IMR-90 (cell line): Measurements from ENCODE around the gene SEMA4D. TPM values are rescaled to one million over a fixed set of nuclear protein-coding genes. Genes with fewer than 3 reads are reported as not detected.
A peak's percentile ranks its signal among the peaks of the same experiment; 100 is the strongest.

Experiments
- ATAC-seq: fragments of 200-7000 bp; cut with Tn5 transposase; 2 replicates; pipeline ENCODE4 v1.9.1; 2020; ENCODE audit warnings: low read depth, mild to moderate bottlenecking, moderate library complexity
- BruUV-seq: library from RNA; stranded (reverse); fragments of 400-500 nt; replicated peaks from 2 replicates; lab custom pipeline; 2021; lab: Mats Ljungman, UMichigan
- CTCF ChIA-PET: fragments of 300-600 bp; formaldehyde crosslinking; extraction: SDS; loops from one replicate; lab custom pipeline; 2021; ENCODE audit warnings: antibody characterized with exemption; lab: Yijun Ruan, JAX
- POLR2A ChIA-PET: fragments of 300-600 bp; sonication (Branson Sonifier 250); formaldehyde crosslinking; loops from one replicate; lab custom pipeline; 2022; ENCODE audit warnings: antibody characterized with exemption; ENCODE audit not compliant: unreplicated experiment; lab: Charles Lee
- DNase-seq: peaks from one replicate; pipeline ENCODE4 v3.0.0; 2013
- H2AFZ ChIP-seq: replicated peaks from 2 replicates; pipeline ENCODE3; 2013; ENCODE audit warnings: low read length, mild to moderate bottlenecking; ENCODE audit not compliant: poor library complexity
- H2AK5ac ChIP-seq: 2 replicates; pipeline ENCODE4 v1.6.1; 2013; ENCODE audit warnings: low read depth, low read length, inconsistent platforms
- H2AK9ac ChIP-seq: replicated peaks from 2 replicates; pipeline ENCODE3; 2013; ENCODE audit warnings: mild to moderate bottlenecking, low read depth, low read length, moderate library complexity; ENCODE audit not compliant: poor library complexity
- H2BK120ac ChIP-seq: 2 replicates; pipeline ENCODE4 v1.6.1; 2013; ENCODE audit warnings: low read depth, low read length, inconsistent platforms
- H2BK15ac ChIP-seq: 3 replicates; pipeline ENCODE4 v1.6.1; 2013; ENCODE audit warnings: low read depth, low read length, inconsistent platforms
- H2BK20ac ChIP-seq: 2 replicates; pipeline ENCODE4 v1.6.1; 2013; ENCODE audit warnings: low read depth, mild to moderate bottlenecking, inconsistent platforms, low read length, moderate library complexity
- H2BK5ac ChIP-seq: 2 replicates; pipeline ENCODE4 v1.6.1; 2013; ENCODE audit warnings: mild to moderate bottlenecking, low read depth, low read length, inconsistent platforms; ENCODE audit not compliant: poor library complexity, severe bottlenecking
- H3K14ac ChIP-seq: replicated peaks from 2 replicates; pipeline ENCODE4 v1.6.1; 2013; ENCODE audit warnings: low read depth, low read length, inconsistent platforms
- H3K18ac ChIP-seq: 2 replicates; pipeline ENCODE4 v1.6.1; 2013; ENCODE audit warnings: low read depth, low read length, control low read depth
- H3K23ac ChIP-seq: 2 replicates; pipeline ENCODE4 v1.6.1; 2013; ENCODE audit warnings: low read depth, low read length, inconsistent platforms
- H3K27ac ChIP-seq: 2 replicates; pipeline ENCODE4 v1.5.1; 2013; ENCODE audit warnings: mild to moderate bottlenecking, control low read depth, low read length; ENCODE audit not compliant: insufficient read depth
- H3K27me3 ChIP-seq: 2 replicates; pipeline ENCODE4 v1.6.1; 2013; ENCODE audit warnings: low read length; ENCODE audit not compliant: control insufficient read depth, insufficient read depth
- H3K36me3 ChIP-seq: 2 replicates; pipeline ENCODE4 v1.6.1; 2013; ENCODE audit warnings: low read length, mixed read lengths; ENCODE audit not compliant: control insufficient read depth, insufficient read depth
- H3K4ac ChIP-seq: 2 replicates; pipeline ENCODE4 v1.6.1; 2013; ENCODE audit warnings: low read depth, low read length, inconsistent platforms
- H3K4me1 ChIP-seq: 2 replicates; pipeline ENCODE4 v1.6.1; 2013; ENCODE audit warnings: low read length, mixed read lengths; ENCODE audit not compliant: control insufficient read depth, insufficient read depth
- H3K4me2 ChIP-seq: 2 replicates; pipeline ENCODE4 v1.6.1; 2013; ENCODE audit warnings: low read depth, mild to moderate bottlenecking, control low read depth, low read length, moderate library complexity
- H3K4me3 ChIP-seq: 2 replicates; pipeline ENCODE4 v1.5.1; 2013; ENCODE audit warnings: low read depth, mild to moderate bottlenecking, control low read depth, low read length, moderate library complexity; ENCODE audit not compliant: insufficient read depth
- H3K56ac ChIP-seq: 2 replicates; pipeline ENCODE4 v1.6.1; 2013; ENCODE audit warnings: low read length, inconsistent platforms; ENCODE audit not compliant: insufficient read depth; ENCODE audit errors: extremely low read depth
- H3K79me1 ChIP-seq, 2 experiments: 2 replicates each; pipeline ENCODE4 v1.6.1; 2013; ENCODE audit warnings: low read length in 2 of 2, inconsistent platforms in 1 of 2, low read depth in 1 of 2
- H3K9ac ChIP-seq: 2 replicates; pipeline ENCODE4 v1.6.1; 2013; ENCODE audit warnings: low read depth, low read length, control low read depth
- H3K9me1 ChIP-seq: 2 replicates; pipeline ENCODE4 v1.6.1; 2013; ENCODE audit warnings: low read length, inconsistent platforms; ENCODE audit not compliant: insufficient read depth
- H3K9me3 ChIP-seq: 2 replicates; pipeline ENCODE4 v1.6.1; 2013; ENCODE audit warnings: low read length; ENCODE audit not compliant: control insufficient read depth, insufficient read depth
- H4K20me1 ChIP-seq: 2 replicates; pipeline ENCODE4 v1.6.1; 2013; ENCODE audit warnings: low read length, inconsistent platforms; ENCODE audit not compliant: insufficient read depth
- H4K5ac ChIP-seq: 2 replicates; pipeline ENCODE4 v1.6.1; 2013; ENCODE audit warnings: mild to moderate bottlenecking, low read depth, low read length, control low read depth
- H4K8ac ChIP-seq, 2 experiments: 2 replicates each; pipeline ENCODE4 v1.6.1; 2013; ENCODE audit warnings: low read depth in 2 of 2, low read length in 2 of 2, control low read depth in 1 of 2, inconsistent platforms in 1 of 2
- H4K91ac ChIP-seq: 2 replicates; pipeline ENCODE4 v1.6.1; 2013; ENCODE audit warnings: low read depth, low read length, inconsistent platforms; ENCODE audit not compliant: insufficient read depth
- BHLHE40 ChIP-seq: fragments of 150-350 bp; IDR thresholded peaks from 2 replicates; pipeline ENCODE4 v1.6.1; 2016; ENCODE audit warnings: mild to moderate bottlenecking, low read depth, low read length
- CEBPB ChIP-seq: IDR thresholded peaks from 2 replicates; pipeline ENCODE4 v1.6.1; 2012; ENCODE audit warnings: low read depth, low read length, improper control_type of control experiment
- CTCF ChIP-seq: conservative IDR thresholded peaks from 2 replicates; pipeline ENCODE4 v1.5.1; 2012; ENCODE audit warnings: mild to moderate bottlenecking, low read depth, low read length, improper control_type of control experiment
- NFE2L2 ChIP-seq: fragments of 150-350 bp; IDR thresholded peaks from 2 replicates; pipeline ENCODE4 v1.6.1; 2016; ENCODE audit warnings: low read depth, mild to moderate bottlenecking, low read length
- RCOR1 ChIP-seq: IDR thresholded peaks from 2 replicates; pipeline ENCODE4 v1.6.1; 2012; ENCODE audit warnings: mild to moderate bottlenecking, low read length, improper control_type of control experiment; ENCODE audit not compliant: insufficient replicate concordance
- SMC3 ChIP-seq: fragments of 150-350 bp; IDR thresholded peaks from 2 replicates; pipeline ENCODE4 v1.6.1; 2016; ENCODE audit warnings: low read depth, mild to moderate bottlenecking, antibody characterized with exemption, low read length, moderate library complexity
- USF2 ChIP-seq: fragments of 150-350 bp; IDR thresholded peaks from 2 replicates; pipeline ENCODE4 v1.6.1; 2017; ENCODE audit warnings: mild to moderate bottlenecking, antibody characterized with exemption, low read length, low read depth
- WGBS, 2 experiments: methylation state at CpG; one replicate each; pipeline versions ENCODE4 v1.1.5 to v1.1.7; 2013; ENCODE audit warnings: missing lambda C conversion rate in 2 of 2; ENCODE audit not compliant: insufficient read length in 1 of 2; ENCODE audit errors: extremely low coverage in 2 of 2; 5-methylcytosine and 5-hydroxymethylcytosine counted together
- dilution Hi-C: fragments of 300-500 bp; cut with HindIII; formaldehyde crosslinking; loops from one replicate; pipeline ENCODE4 v1.14.3; 2018; ENCODE audit warnings: low sequenced_read_pairs; ENCODE audit not compliant: unreplicated experiment
- in situ Hi-C: fragments of 300-500 bp; cut with MboI; formaldehyde crosslinking; loops from 3 replicates; pipeline ENCODE4 v1.14.3; 2019; ENCODE audit warnings: low sequenced_read_pairs, inconsistent platforms, mixed read lengths
- intact Hi-C: fragments of 100-400 bp; cut with micrococcal nuclease; formaldehyde crosslinking; loops from 2 replicates; pipeline ENCODE4 v1.10.0; 2022
- polyA plus RNA-seq, 3 experiments: library from polyadenylated mRNA; depleted of rRNA; stranded (reverse); fragments of >200 nt; gene quantifications; 2 replicates each; pipeline ENCODE4 v1.2.3, GENCODE V29; 2012; ENCODE audit warnings: low replicate concordance in 1 of 3
- total RNA-seq: library from RNA; depleted of rRNA; stranded (reverse); fragments of >200 nt; gene quantifications from 2 replicates; pipeline ENCODE4 v1.2.3, GENCODE V29; 2012

Gene SEMA4D
- total and polyA plus RNA-seq, 2 of the 4 experiments (the other 2 are of a cell fraction), result 0.90 to 1.5 TPM

- H3K4me3 ChIP-seq, result no peak overlapping the region
- no peak overlapping the region for H4K8ac ChIP-seq
- WGBS, 2 experiments, result 100% methylated on average over 1 of the region's 7 CpGs; no CpG with 5 or more reads in 1 of the 2 experiments
- no peak for DNase-seq
- no peak overlapping the region for H2BK15ac ChIP-seq
- peaks cover 10% of the 10 kb centered on the region for H3K4me1 ChIP-seq
- H2AFZ ChIP-seq, result no peak overlapping the region
- ChIA-PET POLR2A (no interaction called here), CTCF (interaction anchor here (1.2 kb wide), 1 partner anchor 44 kb away, joined by 3 read pairs; no protein-coding TSS in a partner anchor)
- no peak for ATAC-seq
- H4K91ac ChIP-seq, result no peak overlapping the region; the same call in 1 of the 2 replicates
- H3K4ac ChIP-seq, result 0 out of 2 replicates have a peak overlapping the region, but pooled peaks have one; percentile 10
- intact Hi-C loops (no loop called here), dilution Hi-C loops (no loop called here), in situ Hi-C loops (no loop called here)
- peak overlapping the region; percentile 42 for H3K18ac ChIP-seq
- no peak overlapping the region for H3K9ac ChIP-seq
- H3K36me3 ChIP-seq, result no peaks in the 10 kb centered on the region
- TF ChIP-seq RCOR1 (no peak), SMC3 (no peak), CEBPB (no peak), CTCF (no peak), BHLHE40 (no peak), USF2 (no peak), NFE2L2 (no peak)
- no peak overlapping the region for H2BK5ac ChIP-seq
- H3K9me1 ChIP-seq, result no peaks in the 10 kb centered on the region; the same call in 1 of the 2 replicates
- H2AK5ac ChIP-seq, result no peak overlapping the region
- no TSS peak for BruUV-seq
- H2BK120ac ChIP-seq, result 0 out of 2 replicates have a peak overlapping the region, but pooled peaks have one; percentile 4
- H3K4me2 ChIP-seq, result no peak overlapping the region
- 0 out of 4 replicates have a peak, but pooled peaks cover 0 to 2% of the 10 kb centered on the region in 2 experiments for H3K79me1 ChIP-seq
- no peaks in the 10 kb centered on the region for H3K9me3 ChIP-seq
- no peak overlapping the region for H3K27ac ChIP-seq
- H4K20me1 ChIP-seq, result peaks cover 2% of the 10 kb centered on the region; the same call in 1 of the 2 replicates
- no peak overlapping the region for H3K14ac ChIP-seq
- H4K5ac ChIP-seq, result no peak overlapping the region; the same call in 1 of the 2 replicates
- H3K23ac ChIP-seq, result no peak overlapping the region
- no peak overlapping the region for H3K56ac ChIP-seq
- H2AK9ac ChIP-seq, result no peak overlapping the region
- H3K27me3 ChIP-seq, result no peaks in the 10 kb centered on the region
- H2BK20ac ChIP-seq, result no peak overlapping the region
Observed at GRCh38 chr9:89468281-89468960, 29.5 kb downstream of the SEMA4D start.
